ENCODE data around the gene SPINK14.

The SPINK14 gene

GRCh38 chr5:148193202-148193601 lies 24.9 kb downstream of the SPINK14 start:
- DNase-seq (ENCODE audit: low read depth in 2 of 2, low spot score in 1 of 2): no peak

- no peak for DNase-seq (ENCODE audit: low read depth in 2 of 2, low spot score in 1 of 2)
Measured at GRCh38 chr5:148201151-148201550, 32.8 kb downstream of the SPINK14 start.

DNA sequence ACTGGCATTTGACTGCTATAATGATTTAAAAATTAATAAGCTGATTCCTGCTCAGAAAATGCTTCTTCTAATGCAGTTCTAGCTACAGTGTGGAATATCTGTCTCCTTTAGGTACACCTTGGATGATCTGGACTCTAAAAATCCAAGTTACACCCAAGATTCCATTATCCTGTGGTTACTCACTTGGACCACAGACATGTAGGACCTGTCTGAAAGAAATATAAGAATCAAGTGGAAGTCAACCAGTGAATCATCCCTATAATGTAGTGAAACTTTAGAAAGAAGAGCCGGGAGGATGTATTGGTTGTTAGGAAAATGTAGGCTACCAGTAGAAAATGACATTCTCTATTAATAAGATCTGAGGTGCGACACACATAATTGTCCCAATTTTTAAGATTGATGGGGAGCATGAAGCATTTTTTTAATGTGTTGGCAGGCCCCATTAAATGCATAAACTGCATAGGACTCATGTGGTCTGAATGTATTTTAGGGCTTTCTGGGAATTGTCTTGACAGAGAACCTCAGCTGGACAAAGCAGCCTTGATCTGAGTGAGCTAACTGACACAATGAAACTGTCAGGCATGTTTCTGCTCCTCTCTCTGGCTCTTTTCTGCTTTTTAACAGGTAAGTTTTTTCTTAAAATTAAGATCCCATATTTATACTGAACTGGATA lies 34.3 kb downstream of the SPINK14 start, which contains the start of gene SPINK6:
Gene SPINK6 (plus strand): TSS at position 512 of the 673 bp plus-strand sequence. CDS start 55 bp downstream, at position 567.
- no peak for DNase-seq (ENCODE audit: low read depth in 2 of 2, low spot score in 1 of 2)

- no peak for DNase-seq (ENCODE audit: low read depth in 2 of 2, low spot score in 1 of 2)
Measured at GRCh38 chr5:148205044-148205806, 36.9 kb downstream of the SPINK14 start.

- no peak for DNase-seq (ENCODE audit: low read depth in 2 of 2, low spot score in 1 of 2)
Measured at GRCh38 chr5:148205865-148206264, 37.5 kb downstream of the SPINK14 start.

- no peak for DNase-seq (ENCODE audit: low read depth in 2 of 2, low spot score in 1 of 2)
Measured at GRCh38 chr5:148206620-148207019, 38.3 kb downstream of the SPINK14 start.

GRCh38 chr5:148208226-148208625 lies 39.9 kb downstream of the SPINK14 start:
- DNase-seq (ENCODE audit: low read depth in 2 of 2, low spot score in 1 of 2): no peak

DNA sequence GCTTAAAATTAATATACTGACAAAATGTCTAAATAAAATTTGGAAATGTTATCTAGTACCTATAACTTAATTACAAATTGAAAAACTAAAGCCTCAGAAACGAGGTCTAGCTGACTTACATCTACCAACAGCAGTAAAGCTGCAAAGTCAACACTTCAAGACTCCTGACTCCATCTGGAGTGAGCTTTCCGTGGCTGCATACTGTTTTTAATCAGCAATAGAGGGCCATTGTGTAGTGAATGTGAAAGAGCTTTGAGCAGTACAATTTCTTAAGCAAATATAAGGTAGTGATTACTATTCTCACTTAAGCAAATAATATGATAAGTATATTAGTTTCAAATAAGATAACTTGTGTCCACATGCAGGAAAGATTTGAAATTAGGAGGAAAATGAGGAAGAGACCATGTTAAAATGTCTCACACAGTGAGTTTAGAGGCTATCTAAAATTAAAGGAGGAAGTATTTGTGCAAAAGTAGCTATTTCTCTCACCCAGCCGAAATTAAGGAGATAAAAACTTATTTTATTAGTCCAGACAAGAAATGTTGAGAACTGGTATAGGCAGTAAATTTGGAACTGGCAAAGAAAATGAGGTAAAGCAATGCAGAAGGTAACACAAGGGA lies 40.9 kb downstream of the SPINK14 start:
- DNase-seq (ENCODE audit: low read depth in 2 of 2, low spot score in 1 of 2): no peak

- DNase-seq (ENCODE audit: low read depth in 2 of 2, low spot score in 1 of 2): no peak
Measured at GRCh38 chr5:148214665-148215185, 46.4 kb downstream of the SPINK14 start.

DNA sequence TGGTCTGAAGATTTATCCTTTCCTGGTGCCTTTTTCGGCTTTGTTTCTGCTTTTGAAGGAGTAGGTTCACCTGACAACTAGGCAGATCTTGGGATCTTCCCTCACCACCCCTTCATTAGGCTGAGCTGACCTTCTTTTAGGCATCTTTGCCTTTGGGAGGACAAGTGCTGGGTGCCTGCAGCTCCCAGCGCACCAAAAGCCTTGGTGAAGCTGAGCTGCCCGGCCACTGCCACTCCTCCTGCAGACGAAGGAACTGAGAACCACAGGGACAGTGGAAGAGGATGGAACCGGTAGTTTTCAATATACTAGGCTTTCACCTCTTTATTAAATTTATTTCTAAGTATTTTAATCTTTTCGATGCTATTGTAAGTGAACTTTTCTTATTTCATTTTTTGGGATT lies 53.2 kb downstream of the SPINK14 start:
- DNase-seq (ENCODE audit: low read depth in 2 of 2, low spot score in 1 of 2): no peak

DNA sequence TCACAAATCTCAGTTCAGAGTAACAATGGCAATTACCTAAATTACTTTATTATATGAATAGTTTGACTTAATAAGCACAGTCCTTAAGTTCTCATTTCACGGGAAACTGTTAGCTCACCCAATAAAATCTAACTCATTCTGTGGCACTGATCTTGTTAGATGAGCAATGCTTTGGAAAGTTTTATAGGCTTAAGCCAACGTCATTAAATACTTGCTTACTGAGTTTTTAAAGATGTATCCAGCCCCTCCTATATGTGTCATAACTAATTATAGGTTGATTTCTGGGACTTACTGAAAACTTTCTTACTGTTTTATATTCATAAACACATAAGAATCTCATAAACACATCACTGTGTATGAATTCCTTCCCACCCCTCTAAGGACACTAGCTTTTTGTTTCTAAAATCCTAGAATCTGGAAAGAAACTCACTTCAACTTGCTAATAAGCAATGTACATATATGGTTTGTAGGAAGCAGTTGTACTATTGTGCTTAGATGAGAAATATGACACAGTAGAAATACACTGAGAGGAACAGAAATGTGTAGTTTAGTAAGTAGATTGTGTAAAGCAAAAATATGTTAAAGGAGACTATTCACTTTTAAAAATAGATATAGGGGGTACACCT lies 55.9 kb downstream of the SPINK14 start:
- no peak for DNase-seq (ENCODE audit: low read depth in 2 of 2, low spot score in 1 of 2)
